Measurements from ENCODE around the gene PTPRJ.

DNA sequence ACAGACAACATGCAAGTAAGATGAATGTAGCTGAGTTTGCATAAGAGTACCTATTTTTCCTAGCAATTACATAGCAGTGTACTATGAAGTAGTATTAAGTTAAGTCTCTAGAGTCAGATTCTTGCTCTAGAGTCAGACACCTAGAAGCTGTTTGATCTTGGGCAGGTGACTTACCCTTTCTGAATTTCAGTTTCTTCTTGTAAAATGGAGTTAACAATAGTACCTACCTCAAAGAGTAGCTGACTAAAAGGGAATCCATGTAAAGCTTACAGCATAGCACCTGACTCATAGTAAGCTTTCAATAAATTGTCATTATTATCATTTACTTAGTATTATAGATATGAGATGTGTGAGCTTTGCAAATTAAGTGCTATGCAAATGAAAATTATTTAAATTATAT lies 47.8 kb upstream of the PTPRJ start:
- TF ChIP-seq TAF1 (IDR thresholded peaks at IDR 0.05; ENCODE audit: borderline replicate concordance, low read depth, low read length) (no peak), POLR2A (IDR thresholded peaks at IDR 0.05; ENCODE audit: low read depth, low read length) (no peak)

All from GM12892 (cell line).